Thyroid gland (tissue), 4 donors: Measurements from ENCODE around the gene METTL6.

ENCODE experiments used
- CTCF ChIP-seq, 6 experiments: fragments of 200-600 bp in 3 of 6; fragments of 450-650 bp in 3 of 6; sonication (generic) in 3 of 6; IDR thresholded peaks; one replicate each; pipeline ENCODE4 v1.5.1; 2016 to 2019; ENCODE audit warnings: antibody characterized with exemption in 6 of 6, mild to moderate bottlenecking in 2 of 6, inconsistent platforms in 1 of 6, moderate library complexity in 1 of 6
- POLR2A ChIP-seq, 2 donors: fragments of 450-650 bp; IDR thresholded peaks; one replicate each; pipeline ENCODE4 v1.6.1; 2017; ENCODE audit warnings: antibody characterized with exemption in 2 of 2, mild to moderate bottlenecking in 2 of 2, moderate library complexity in 1 of 2

DNA sequence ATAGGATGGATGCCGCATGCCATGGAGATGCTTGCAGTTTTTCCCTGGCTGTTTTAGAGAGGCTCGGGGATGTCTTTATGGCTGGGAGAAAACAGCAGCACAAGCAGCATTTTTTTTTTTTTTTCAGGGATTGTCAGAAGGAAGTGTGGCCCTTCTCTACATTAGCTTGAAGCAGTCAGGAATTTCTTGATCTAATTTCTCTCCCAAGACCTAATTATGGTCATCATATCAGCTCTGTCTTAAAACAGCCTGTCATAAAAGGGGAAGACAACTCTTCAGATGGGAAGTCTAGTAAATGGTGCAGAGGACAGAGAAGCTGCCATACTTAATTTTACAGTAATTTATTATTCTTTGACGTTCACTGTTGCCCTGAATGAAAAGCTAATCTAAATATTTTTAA lies 44.5 kb upstream of the METTL6 start:
- TF ChIP-seq CTCF (IDR thresholded peaks at IDR 0.05) (no peak), POLR2A (IDR thresholded peaks at IDR 0.05) (no peak)
